HEK293 (cell line): Measurements from ENCODE around the gene GPRC5B.

Experiments
- BCL11B ChIP-seq: fragments of 450-650 bp; formaldehyde crosslinking; IDR thresholded peaks from 2 replicates; pipeline ENCODE4 v1.5.1; 2016; ENCODE audit warnings: low read depth, missing biosample characterization, missing genetic modification characterization
- WT1 ChIP-seq: fragments of 450-650 bp; formaldehyde crosslinking; IDR thresholded peaks from 2 replicates; pipeline ENCODE4 v1.5.1; 2016; ENCODE audit warnings: missing biosample characterization, missing genetic modification characterization
- ZBTB48 ChIP-seq: fragments of 450-650 bp; formaldehyde crosslinking; IDR thresholded peaks from 2 replicates; pipeline ENCODE4 v1.5.1; 2016; ENCODE audit warnings: missing biosample characterization, missing genetic modification characterization
- ZNF302 ChIP-seq: fragments of 450-650 bp; formaldehyde crosslinking; IDR thresholded peaks from 2 replicates; pipeline ENCODE4 v1.5.1; 2016; ENCODE audit warnings: missing biosample characterization, missing genetic modification characterization, low read depth
- ZNF311 ChIP-seq: fragments of 450-650 bp; formaldehyde crosslinking; IDR thresholded peaks from 2 replicates; pipeline ENCODE4 v1.5.1; 2017; ENCODE audit warnings: missing biosample characterization, missing genetic modification characterization, borderline replicate concordance
- ZNF585B ChIP-seq: fragments of 450-650 bp; formaldehyde crosslinking; IDR thresholded peaks from 2 replicates; pipeline ENCODE4 v1.5.1; 2016; ENCODE audit warnings: missing biosample characterization, missing genetic modification characterization
- ZNF596 ChIP-seq: fragments of 450-650 bp; IDR thresholded peaks from 2 replicates; pipeline ENCODE4 v1.5.0; 2018; ENCODE audit warnings: missing biosample characterization, mild to moderate bottlenecking, missing genetic modification characterization, moderate library complexity
- TF ChIP-seq, protein P1 (sequence below): fragments of 450-650 bp; formaldehyde crosslinking; IDR thresholded peaks from 2 replicates; pipeline ENCODE4; 2016; ENCODE audit warnings: missing biosample characterization, missing genetic modification characterization
- TF ChIP-seq, protein P2 (sequence below): fragments of 450-650 bp; formaldehyde crosslinking; IDR thresholded peaks from 2 replicates; pipeline ENCODE4 v1.5.1; 2016; ENCODE audit warnings: missing biosample characterization, missing genetic modification characterization
- TF ChIP-seq, protein P3 (sequence below): fragments of 450-650 bp; formaldehyde crosslinking; IDR thresholded peaks from 2 replicates; pipeline ENCODE4 v1.5.1; 2016; ENCODE audit warnings: missing biosample characterization, missing genetic modification characterization

DNA sequence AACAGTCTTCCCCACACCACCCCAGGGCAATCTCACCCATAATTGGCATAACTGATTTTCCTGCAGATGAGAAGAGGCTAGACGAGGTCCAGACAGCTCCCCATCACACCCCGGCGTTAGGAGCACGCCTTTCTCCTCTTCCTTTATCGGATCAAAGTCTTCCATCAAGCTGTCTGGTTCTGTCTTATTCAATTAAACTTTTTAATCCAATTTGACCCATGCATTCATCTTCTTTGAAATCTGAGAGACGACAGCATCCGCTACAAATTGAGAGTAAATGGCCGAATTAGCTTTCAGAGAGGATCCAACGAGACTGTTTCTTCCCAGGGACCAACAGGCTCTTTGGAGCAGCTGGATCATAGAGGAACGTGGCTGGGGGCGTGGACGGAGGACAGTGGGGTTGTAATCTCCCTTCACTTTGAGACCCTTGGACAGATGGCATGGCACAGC lies 44.4 kb upstream of the GPRC5B start:
- TF ChIP-seq, protein P1, sequence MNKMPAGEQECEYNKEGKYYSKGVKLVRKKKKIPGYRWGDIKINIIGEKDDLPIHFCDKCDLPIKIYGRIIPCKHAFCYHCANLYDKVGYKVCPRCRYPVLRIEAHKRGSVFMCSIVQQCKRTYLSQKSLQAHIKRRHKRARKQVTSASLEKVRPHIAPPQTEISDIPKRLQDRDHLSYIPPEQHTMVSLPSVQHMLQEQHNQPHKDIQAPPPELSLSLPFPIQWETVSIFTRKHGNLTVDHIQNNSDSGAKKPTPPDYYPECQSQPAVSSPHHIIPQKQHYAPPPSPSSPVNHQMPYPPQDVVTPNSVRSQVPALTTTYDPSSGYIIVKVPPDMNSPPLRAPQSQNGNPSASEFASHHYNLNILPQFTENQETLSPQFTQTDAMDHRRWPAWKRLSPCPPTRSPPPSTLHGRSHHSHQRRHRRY (tag by site-specific recombination) = no peak
- TF ChIP-seq, protein P2, sequence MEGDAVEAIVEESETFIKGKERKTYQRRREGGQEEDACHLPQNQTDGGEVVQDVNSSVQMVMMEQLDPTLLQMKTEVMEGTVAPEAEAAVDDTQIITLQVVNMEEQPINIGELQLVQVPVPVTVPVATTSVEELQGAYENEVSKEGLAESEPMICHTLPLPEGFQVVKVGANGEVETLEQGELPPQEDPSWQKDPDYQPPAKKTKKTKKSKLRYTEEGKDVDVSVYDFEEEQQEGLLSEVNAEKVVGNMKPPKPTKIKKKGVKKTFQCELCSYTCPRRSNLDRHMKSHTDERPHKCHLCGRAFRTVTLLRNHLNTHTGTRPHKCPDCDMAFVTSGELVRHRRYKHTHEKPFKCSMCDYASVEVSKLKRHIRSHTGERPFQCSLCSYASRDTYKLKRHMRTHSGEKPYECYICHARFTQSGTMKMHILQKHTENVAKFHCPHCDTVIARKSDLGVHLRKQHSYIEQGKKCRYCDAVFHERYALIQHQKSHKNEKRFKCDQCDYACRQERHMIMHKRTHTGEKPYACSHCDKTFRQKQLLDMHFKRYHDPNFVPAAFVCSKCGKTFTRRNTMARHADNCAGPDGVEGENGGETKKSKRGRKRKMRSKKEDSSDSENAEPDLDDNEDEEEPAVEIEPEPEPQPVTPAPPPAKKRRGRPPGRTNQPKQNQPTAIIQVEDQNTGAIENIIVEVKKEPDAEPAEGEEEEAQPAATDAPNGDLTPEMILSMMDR (tag by site-specific recombination) = no peak
- TF ChIP-seq WT1 (tag by site-specific recombination) = no peak
- TF ChIP-seq, protein P3, sequence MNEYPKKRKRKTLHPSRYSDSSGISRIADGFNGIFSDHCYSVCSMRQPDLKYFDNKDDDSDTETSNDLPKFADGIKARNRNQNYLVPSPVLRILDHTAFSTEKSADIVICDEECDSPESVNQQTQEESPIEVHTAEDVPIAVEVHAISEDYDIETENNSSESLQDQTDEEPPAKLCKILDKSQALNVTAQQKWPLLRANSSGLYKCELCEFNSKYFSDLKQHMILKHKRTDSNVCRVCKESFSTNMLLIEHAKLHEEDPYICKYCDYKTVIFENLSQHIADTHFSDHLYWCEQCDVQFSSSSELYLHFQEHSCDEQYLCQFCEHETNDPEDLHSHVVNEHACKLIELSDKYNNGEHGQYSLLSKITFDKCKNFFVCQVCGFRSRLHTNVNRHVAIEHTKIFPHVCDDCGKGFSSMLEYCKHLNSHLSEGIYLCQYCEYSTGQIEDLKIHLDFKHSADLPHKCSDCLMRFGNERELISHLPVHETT (tag by site-specific recombination) = no peak
- TF ChIP-seq ZNF302 = no peak
- TF ChIP-seq BCL11B (tag by site-specific recombination) = no peak
- no peak for TF ChIP-seq ZNF311 (tag by site-specific recombination)
- no peak for TF ChIP-seq ZNF596 (tag by site-specific recombination)
- TF ChIP-seq ZBTB48 (tag by site-specific recombination) = no peak
- TF ChIP-seq ZNF585B (tag by site-specific recombination) = no peak
